Left ventricle myocardium inferior (tissue), 1 donor: ENCODE measurements around the gene FKTN. TPM values are rescaled to one million over a fixed set of nuclear protein-coding genes. Genes with fewer than 3 reads are reported as not detected.

ENCODE experiments used
- DNase-seq: peaks from one replicate; pipeline ENCODE4 v3.0.0-alpha.2; 2020
- H3K27ac ChIP-seq: fragments of 200-600 bp; replicated peaks from 2 replicates; pipeline ENCODE4 v1.8.0; 2021
- H3K27me3 ChIP-seq: fragments of 200-600 bp; 2 replicates; pipeline ENCODE4 v1.8.0; 2021; ENCODE audit warnings: low read depth
- H3K36me3 ChIP-seq: fragments of 200-600 bp; 2 replicates; pipeline ENCODE4 v1.8.0; 2021
- H3K4me1 ChIP-seq: fragments of 200-600 bp; 2 replicates; pipeline ENCODE4 v1.8.0; 2021
- H3K4me3 ChIP-seq: fragments of 200-600 bp; 2 replicates; pipeline ENCODE4 v1.8.0; 2021; ENCODE audit warnings: mild to moderate bottlenecking, moderate library complexity
- H3K9me3 ChIP-seq: fragments of 200-600 bp; replicated peaks from 2 replicates; pipeline ENCODE4 v1.8.0; 2021
- CTCF ChIP-seq: fragments of 200-600 bp; IDR thresholded peaks from 2 replicates; pipeline ENCODE4 v1.8.0; 2021; ENCODE audit warnings: antibody characterized with exemption, mild to moderate bottlenecking, borderline replicate concordance
- intact Hi-C: fragments of 100-400 bp; cut with micrococcal nuclease; formaldehyde crosslinking; loops from one replicate; pipeline ENCODE4 v1.11.0; 2022
- total RNA-seq: library from RNA; stranded (reverse); fragmentation: NEBNext Ultra II Directional; extraction: Animal tissue kit (Norgen Biotek cat#: 25700); gene quantifications from one replicate; pipeline ENCODE4 v1.2.1, GENCODE V29; 2021
- donor health status: DM: no; HTN: yes; CAD: no; lungs with severe emphysema.

The FKTN gene
- total RNA-seq, 1 donor from 2014 or later = 9.7 TPM

GRCh38 chr9:105676351-105676923, 118.5 kb downstream of the FKTN start:
- no peaks in the 10 kb centered on the region for H3K27me3 ChIP-seq
- no peaks in the 10 kb centered on the region for H3K4me1 ChIP-seq
- H3K4me3 ChIP-seq = no peak overlapping the region
- no peak for DNase-seq
- H3K9me3 ChIP-seq = no peaks in the 10 kb centered on the region
- no peak overlapping the region for H3K27ac ChIP-seq
- no peaks in the 10 kb centered on the region for H3K36me3 ChIP-seq
- intact Hi-C loops = no loop called here
- TF ChIP-seq CTCF = no peak

- TF ChIP-seq CTCF = no peak
- no peaks in the 10 kb centered on the region for H3K4me1 ChIP-seq
- no peak overlapping the region for H3K27ac ChIP-seq
- no peaks in the 10 kb centered on the region for H3K36me3 ChIP-seq
- H3K4me3 ChIP-seq = no peak overlapping the region
- no peak for DNase-seq
- intact Hi-C loops = no loop called here
- H3K27me3 ChIP-seq = no peaks in the 10 kb centered on the region
- H3K9me3 ChIP-seq = no peaks in the 10 kb centered on the region
Measured at GRCh38 chr9:105678163-105678562, 120.2 kb downstream of the FKTN start.

- DNase-seq = no peak
- no peaks in the 10 kb centered on the region for H3K27me3 ChIP-seq
- no peaks in the 10 kb centered on the region for H3K9me3 ChIP-seq
- H3K27ac ChIP-seq = no peak overlapping the region
- no peak for TF ChIP-seq CTCF
- no peaks in the 10 kb centered on the region for H3K36me3 ChIP-seq
- intact Hi-C loops = no loop called here
- H3K4me1 ChIP-seq = peaks cover under 1% of the 10 kb centered on the region
- no peak overlapping the region for H3K4me3 ChIP-seq
Measured at GRCh38 chr9:105678781-105679180, 120.8 kb downstream of the FKTN start.

- Histone ChIP-seq H3K4me1 (peaks cover 5% of the 10 kb centered on the region), H3K9me3 (no peaks in the 10 kb centered on the region), H3K27ac (no peak overlapping the region), H3K36me3 (no peaks in the 10 kb centered on the region), H3K27me3 (no peaks in the 10 kb centered on the region), H3K4me3 (no peak overlapping the region)
- intact Hi-C loops = no loop called here
- no peak for DNase-seq
- TF ChIP-seq CTCF = no peak
Measured at GRCh38 chr9:105679257-105680022, 121.5 kb downstream of the FKTN start.

GRCh38 chr9:105681313-105681712, 123.4 kb downstream of the FKTN start:
- H3K4me3 ChIP-seq = no peak overlapping the region
- no peaks in the 10 kb centered on the region for H3K9me3 ChIP-seq
- H3K4me1 ChIP-seq = peaks cover 5% of the 10 kb centered on the region
- H3K27me3 ChIP-seq = no peaks in the 10 kb centered on the region
- no peak for TF ChIP-seq CTCF
- no peak overlapping the region for H3K27ac ChIP-seq
- intact Hi-C loops = no loop called here
- H3K36me3 ChIP-seq = no peaks in the 10 kb centered on the region
- DNase-seq = no peak
